H1 (cell line): ENCODE measurements around the gene NUMB. TPM values are rescaled to one million over a fixed set of nuclear protein-coding genes. Genes with fewer than 3 reads are reported as not detected.

Experiments used
- CTCF ChIA-PET: fragments of 300-600 bp; sonication (Branson Sonifier 250); formaldehyde crosslinking; loops from one replicate; lab custom pipeline; 2021; ENCODE audit not compliant: partially characterized antibody; lab: Charles Lee
- POLR2A ChIA-PET: fragments of 300-600 bp; sonication (Branson Sonifier 250); formaldehyde crosslinking; loops from one replicate; lab custom pipeline; 2021; ENCODE audit warnings: inconsistent platforms; ENCODE audit not compliant: partially characterized antibody; lab: Charles Lee
- DNase-seq, 2 experiments: peaks; one replicate each; pipeline versions ENCODE4 v3.0.0 to v3.0.0-alpha.2; 2010 to 2022; ENCODE audit warnings: low spot score in 2 of 2, low read depth in 1 of 2, mixed read lengths in 1 of 2
- FAIRE-seq: peaks from 2 replicates; lab custom pipeline; 2011; peaks lifted over from hg19 to GRCh38; lab: Jason Lieb, UNC
- H2AFZ ChIP-seq: 2 replicates; pipeline ENCODE4 v1.8.1; 2012; ENCODE audit warnings: low read length, inconsistent platforms
- H2AK5ac ChIP-seq: 2 replicates; pipeline ENCODE4 v1.6.1; 2013; ENCODE audit warnings: low read depth, low read length
- H2BK120ac ChIP-seq: replicated peaks from 2 replicates; pipeline ENCODE3; 2013; ENCODE audit warnings: low read depth, low read length, inconsistent platforms
- H2BK12ac ChIP-seq: 2 replicates; pipeline ENCODE4 v1.6.1; 2013; ENCODE audit warnings: low read depth, low read length
- H2BK15ac ChIP-seq: 2 replicates; pipeline ENCODE4 v1.6.1; 2013; ENCODE audit warnings: low read length
- H2BK20ac ChIP-seq: 2 replicates; pipeline ENCODE4 v1.6.1; 2013; ENCODE audit warnings: low read length
- H2BK5ac ChIP-seq: 2 replicates; pipeline ENCODE4 v1.6.1; 2013; ENCODE audit warnings: low read depth, low read length
- H3K14ac ChIP-seq: 2 replicates; pipeline ENCODE4 v1.6.1; 2013; ENCODE audit warnings: inconsistent platforms; ENCODE audit not compliant: insufficient read length
- H3K18ac ChIP-seq: 2 replicates; pipeline ENCODE4 v1.6.1; 2013; ENCODE audit warnings: low read length; ENCODE audit errors: extremely low read depth
- H3K23ac ChIP-seq: 2 replicates; pipeline ENCODE4 v1.6.1; 2013; ENCODE audit warnings: inconsistent platforms; ENCODE audit not compliant: insufficient read length
- H3K23me2 ChIP-seq: 2 replicates; pipeline ENCODE4 v1.6.1; 2013; ENCODE audit warnings: low read depth, low read length
- H3K27ac ChIP-seq: 2 replicates; pipeline ENCODE4 v1.6.1; 2011; ENCODE audit warnings: low read depth, low read length, inconsistent platforms
- H3K27me3 ChIP-seq, 4 experiments: replicated peaks in 1 of 4; 1 replicate in 1 of 4; 2 replicates in 3 of 4; pipeline versions ENCODE4 v1.6.1 to v1.8.1; 2011 to 2013; ENCODE audit warnings: low read length in 3 of 4, mild to moderate bottlenecking in 3 of 4, inconsistent platforms in 2 of 4, mixed read lengths in 2 of 4, moderate library complexity in 1 of 4; ENCODE audit not compliant: control insufficient read depth in 3 of 4, insufficient read depth in 3 of 4; ENCODE audit errors: extremely low read depth in 1 of 4
- H3K36me3 ChIP-seq, 4 experiments: 2 replicates each; pipeline versions ENCODE4 v1.6.1 to v1.8.1; 2011 to 2013; ENCODE audit warnings: mild to moderate bottlenecking in 4 of 4, low read length in 3 of 4, moderate library complexity in 2 of 4, control low read depth in 1 of 4, inconsistent platforms in 1 of 4; ENCODE audit not compliant: insufficient read depth in 4 of 4, control insufficient read depth in 2 of 4
- H3K4ac ChIP-seq: replicated peaks from 2 replicates; pipeline ENCODE3; 2013; ENCODE audit warnings: low read length, low read depth, mixed read lengths, inconsistent platforms; ENCODE audit not compliant: insufficient read length
- H3K4me1 ChIP-seq, 4 experiments: replicated peaks in 1 of 4; 1 replicate in 1 of 4; 2 replicates in 3 of 4; pipeline versions ENCODE4 v1.6.1 to v1.8.1; 2011 to 2013; ENCODE audit warnings: low read length in 3 of 4, inconsistent platforms in 2 of 4, mixed read lengths in 1 of 4; ENCODE audit not compliant: insufficient read depth in 4 of 4, control insufficient read depth in 3 of 4
- H3K4me2 ChIP-seq, 2 experiments: 2 replicates each; pipeline versions ENCODE4 v1.6.1 to v1.8.1; 2011 to 2013; ENCODE audit warnings: low read depth in 2 of 2, low read length in 2 of 2, control low read depth in 1 of 2, inconsistent platforms in 1 of 2, mild to moderate bottlenecking in 1 of 2; ENCODE audit not compliant: insufficient read depth in 1 of 2
- H3K4me3 ChIP-seq, 4 experiments: fragments of 200-600, 300-600 bp in 1 of 4; sonication (generic), shearing (Covaris generic), sonication (Bioruptor Twin) in 1 of 4; 2 replicates each; pipeline versions ENCODE4 v1.5.1 to v1.8.1; 2011 to 2016; ENCODE audit warnings: low read length in 4 of 4, low read depth in 3 of 4, control low read depth in 2 of 4, inconsistent platforms in 2 of 4, mild to moderate bottlenecking in 2 of 4, mixed read lengths in 1 of 4, moderate library complexity in 1 of 4; ENCODE audit not compliant: insufficient read depth in 2 of 4; ENCODE audit errors: extremely low read depth in 1 of 4
- H3K56ac ChIP-seq: replicated peaks from 2 replicates; pipeline ENCODE3; 2013; ENCODE audit warnings: low read depth, mild to moderate bottlenecking, mixed read lengths, low read length, inconsistent platforms; ENCODE audit not compliant: insufficient read length
- H3K79me1 ChIP-seq: 2 replicates; pipeline ENCODE4 v1.6.1; 2013; ENCODE audit warnings: low read depth, low read length, control low read depth
- H3K79me2 ChIP-seq, 2 experiments: 2 replicates each; pipeline versions ENCODE4 v1.6.1 to v1.8.1; 2012 to 2013; ENCODE audit warnings: low read length in 2 of 2, mild to moderate bottlenecking in 2 of 2, inconsistent platforms in 1 of 2; ENCODE audit not compliant: insufficient read depth in 2 of 2, control insufficient read depth in 1 of 2
- H3K9ac ChIP-seq, 4 experiments: replicated peaks in 1 of 4; 1 replicate in 1 of 4; 2 replicates in 3 of 4; pipeline versions ENCODE4 v1.6.1 to v1.8.1; 2011 to 2013; ENCODE audit warnings: low read depth in 3 of 4, low read length in 3 of 4, control low read depth in 2 of 4, mild to moderate bottlenecking in 2 of 4, moderate library complexity in 2 of 4, inconsistent platforms in 1 of 4; ENCODE audit errors: extremely low read depth in 1 of 4
- H3K9me3 ChIP-seq, 2 experiments: 2 replicates each; pipeline versions ENCODE4 v1.6.1 to v1.8.1; 2012 to 2013; ENCODE audit warnings: mild to moderate bottlenecking in 2 of 2, moderate library complexity in 2 of 2, control low read depth in 1 of 2, inconsistent platforms in 1 of 2, low read depth in 1 of 2, low read length in 1 of 2, mixed read lengths in 1 of 2; ENCODE audit not compliant: insufficient read depth in 2 of 2
- H4K20me1 ChIP-seq, 2 experiments: replicated peaks in 1 of 2; 2 replicates each; pipeline versions ENCODE3 to v1.8.1; 2011 to 2013; ENCODE audit warnings: inconsistent platforms in 2 of 2, low read length in 2 of 2, mild to moderate bottlenecking in 1 of 2; ENCODE audit not compliant: insufficient read depth in 2 of 2, control insufficient read depth in 1 of 2
- H4K5ac ChIP-seq: 2 replicates; pipeline ENCODE4 v1.6.1; 2013; ENCODE audit warnings: low read length, low read depth, mixed read lengths, inconsistent platforms; ENCODE audit not compliant: insufficient read length
- H4K8ac ChIP-seq: 2 replicates; pipeline ENCODE4 v1.8.0; 2013; ENCODE audit warnings: mild to moderate bottlenecking, moderate library complexity, low read length, inconsistent platforms; ENCODE audit not compliant: insufficient read depth; ENCODE audit errors: extremely low read depth
- H4K91ac ChIP-seq: replicated peaks from 2 replicates; pipeline ENCODE3; 2013; ENCODE audit warnings: low read length, mixed read lengths, inconsistent platforms; ENCODE audit not compliant: insufficient read length
- CHD2 ChIP-seq: IDR thresholded peaks from 2 replicates; pipeline ENCODE4 v1.6.1; 2012; ENCODE audit warnings: low read length, improper control_type of control experiment
- EZH2 ChIP-seq: fragments of 200-600 bp; sonication (generic); IDR thresholded peaks from 2 replicates; pipeline ENCODE4 v1.7.1; 2012; ENCODE audit warnings: low read depth, mild to moderate bottlenecking, moderate library complexity, low read length, inconsistent platforms; ENCODE audit not compliant: severe bottlenecking
- JUN ChIP-seq: IDR thresholded peaks from 2 replicates; pipeline ENCODE4 v1.6.1; 2011; ENCODE audit warnings: low read depth, mild to moderate bottlenecking, improper control_type of control experiment, low read length
- SP2 ChIP-seq: IDR thresholded peaks from 2 replicates; pipeline ENCODE4 v1.6.1; 2012; ENCODE audit warnings: mild to moderate bottlenecking, low read length, inconsistent platforms
- TAF7 ChIP-seq: optimal IDR thresholded peaks from 2 replicates; pipeline ENCODE3; 2011; ENCODE audit warnings: low read depth, mild to moderate bottlenecking, inconsistent platforms, low read length, moderate library complexity, borderline replicate concordance
- WGBS, 2 experiments: shearing (Covaris generic) in 1 of 2; methylation state at CpG; one replicate each; pipeline versions ENCODE4 v1.1.6 to v1.1.7; 2013 to 2015; ENCODE audit warnings: low lambda C conversion rate in 2 of 2, mixed read lengths in 2 of 2, inconsistent platforms in 1 of 2, low coverage in 1 of 2, missing lambda C conversion rate in 1 of 2; ENCODE audit not compliant: insufficient replicate concordance in 2 of 2, insufficient coverage in 1 of 2, insufficient read length in 1 of 2; ENCODE audit errors: extremely low coverage in 1 of 2, missing lambda C conversion rate in 1 of 2; 5-methylcytosine and 5-hydroxymethylcytosine counted together
- polyA plus RNA-seq, 7 experiments: library from polyadenylated mRNA; depleted of rRNA in 3 of 7; stranded (reverse) in 5 of 7; unstranded in 2 of 7; fragments of >200 nt in 5 of 7; fragments of 200-250 nt in 2 of 7; gene quantifications; 1 replicate in 5 of 7; 2 replicates in 1 of 7; 4 replicates in 1 of 7; pipeline versions ENCODE4 v1.2.1 to v1.2.3, GENCODE V29; 2011 to 2013; ENCODE audit warnings: missing spikeins in 2 of 7, mixed read lengths in 2 of 7
- total RNA-seq: library from RNA; stranded (reverse); fragmentation: NEBNext Ultra II Directional; extraction: Animal tissue kit (Norgen Biotek cat#: 25700); gene quantifications from 2 replicates; pipeline ENCODE4 v1.2.1, GENCODE V29; 2021

The NUMB gene
- total and polyA plus RNA-seq, 2 of the 8 experiments (the other 6 are each of a cell fraction or from before 2014, with no cell fraction given) = 54.3 to 78.1 TPM

GRCh38 chr14:73286598-73286997 lies 171.7 kb downstream of the NUMB start:
- Histone ChIP-seq H3K56ac (no peak overlapping the region), H4K20me1 (no peaks in the 10 kb centered on the region), H3K36me3 (peaks cover 2 to 16% (median 8%) of the 10 kb centered on the region in 4 experiments; a peak in 4 of 8 replicates), H2BK20ac (no peak overlapping the region), H4K5ac (peak overlapping the region; percentile 85), H3K79me1 (no peaks in the 10 kb centered on the region), H2AFZ (no peak overlapping the region), H2BK5ac (no peak overlapping the region), H3K4me3 (peak overlapping the region in 1 of 4 experiments; percentile 44; a peak in 2 of 8 replicates), H2BK120ac (no peak overlapping the region), H3K4me1 (peaks cover 3 to 34% (median 25%) of the 10 kb centered on the region in 4 experiments; a peak in 6 of 7 replicates), H3K9ac (no peak overlapping the region), H2BK15ac (no peak overlapping the region), H3K27ac (no peak overlapping the region), H2AK5ac (no peak overlapping the region), H3K4me2 (peak overlapping the region; percentile 54 to 55), H3K9me3 (no peaks in the 10 kb centered on the region), H3K18ac (no peak overlapping the region), H3K27me3 (no peaks in the 10 kb centered on the region), H2BK12ac (no peak overlapping the region), H3K23me2 (no peaks in the 10 kb centered on the region), H4K8ac (no peak overlapping the region), H4K91ac (no peak overlapping the region), H3K23ac (no peak overlapping the region), H3K79me2 (no peaks in the 10 kb centered on the region), H3K4ac (no peak overlapping the region), H3K14ac (no peak overlapping the region)
- WGBS, 2 experiments = 4% methylated on average over 2 of the region's 2 CpGs; no CpG with 5 or more reads in 1 of the 2 experiments
- CTCF ChIA-PET = interaction anchor here (1.5 to 4.3 kb wide), 2 partner anchors 9 to 16 kb away, joined by 3 to 26 read pairs; no protein-coding TSS in a partner anchor
- FAIRE-seq (peak; percentile 32), DNase-seq (no peak)
- POLR2A ChIA-PET = interaction anchor here (0.6 to 1.3 kb wide), 3 partner anchors 41 to 164 kb away, joined by 3 read pairs; no protein-coding TSS in a partner anchor
- TF ChIP-seq CHD2 = no peak
- no peak for TF ChIP-seq TAF7
- TF ChIP-seq JUN = no peak
- TF ChIP-seq SP2 = no peak
- TF ChIP-seq EZH2 = no peak
